CD8-positive, alpha-beta T cell (primary cell): ENCODE measurements around the gene TAOK2. TPM values are rescaled to one million over a fixed set of nuclear protein-coding genes. Genes with fewer than 3 reads are reported as not detected.

Experiments used
- total RNA-seq, 46 experiments: library from RNA in 2 of 46; stranded (reverse) in 2 of 46; gene quantifications; one replicate each; pipeline ENCODE4 v1.2.3 and lab custom pipeline; 2021 to 2026

The TAOK2 gene
- total RNA-seq, 2 experiments from 2014 or later, result 12.2 to 12.8 TPM

Other genes with a start within 250 kb of the TAOK2 start
- 100 to 1,000 TPM; 129 to 132 TPM for gene C16orf54, start 227.9 kb upstream of the TAOK2 start, total RNA-seq
- gene ZG16, start 195.6 kb upstream of the TAOK2 start, total RNA-seq, result not detected
- gene KIF22, start 183.1 kb upstream of the TAOK2 start, total RNA-seq, result 100 to 1,000 TPM in 1 of 2 experiments, 10 to 100 TPM in 1; 93.5 to 105 TPM
- gene MAZ, start 167.3 kb upstream of the TAOK2 start, total RNA-seq, result 100 to 1,000 TPM; 203 to 212 TPM
- 1 to 10 TPM; 1.6 to 1.7 TPM for gene PRRT2, start 161.7 kb upstream of the TAOK2 start, total RNA-seq
- 10 to 100 TPM; 13.8 to 16.8 TPM for gene PAGR1, start 157.7 kb upstream of the TAOK2 start, total RNA-seq
- 10 to 100 TPM; 74.2 to 81.1 TPM for gene MVP, start 153.4 kb upstream of the TAOK2 start, total RNA-seq
- 10 to 100 TPM; 24.5 to 26.4 TPM for gene CDIPT, start 110.6 kb upstream of the TAOK2 start, total RNA-seq
- not detected for gene SEZ6L2, start 74.3 kb upstream of the TAOK2 start, total RNA-seq
- not detected for gene ASPHD1, start 73.4 kb upstream of the TAOK2 start, total RNA-seq
- 10 to 100 TPM; 39.7 to 41.6 TPM for gene KCTD13, start 47.6 kb upstream of the TAOK2 start, total RNA-seq
- 10 to 100 TPM; 41.5 to 50.2 TPM for gene TMEM219, start 11.8 kb upstream of the TAOK2 start, total RNA-seq
- 10 to 100 TPM; 10.3 to 10.5 TPM for gene HIRIP3, start 21.7 kb downstream of the TAOK2 start, total RNA-seq
- gene INO80E, start 22.4 kb downstream of the TAOK2 start, total RNA-seq, result 10 to 100 TPM; 49.8 to 59.4 TPM
- gene DOC2A, start 37.2 kb downstream of the TAOK2 start, total RNA-seq, result not detected
- not detected for gene C16orf92, start 49.3 kb downstream of the TAOK2 start, total RNA-seq
- under 1 TPM in 1 of 2 experiments, not detected in 1; 0.19 TPM for gene TLCD3B, start 57.4 kb downstream of the TAOK2 start, total RNA-seq
- 100 to 1,000 TPM; 339 to 359 TPM for gene ALDOA, start 91.9 kb downstream of the TAOK2 start, total RNA-seq
- gene PPP4C, start 102.1 kb downstream of the TAOK2 start, total RNA-seq, result 10 to 100 TPM; 89.4 to 97.4 TPM
- under 1 TPM; 0.16 to 0.22 TPM for gene TBX6, start 118.1 kb downstream of the TAOK2 start, total RNA-seq
- 100 to 1,000 TPM; 107 to 113 TPM for gene YPEL3, start 122.3 kb downstream of the TAOK2 start, total RNA-seq
- gene GDPD3, start 139.7 kb downstream of the TAOK2 start, total RNA-seq, result 1 to 10 TPM; 2.9 to 3.6 TPM
- gene MAPK3, start 149.4 kb downstream of the TAOK2 start, total RNA-seq, result 10 to 100 TPM; 33.4 to 39.4 TPM
- 100 to 1,000 TPM; 352 to 364 TPM for gene CORO1A, start 209.7 kb downstream of the TAOK2 start, total RNA-seq
- 10 to 100 TPM; 55.5 to 56.2 TPM for gene BOLA2B, start 219.8 kb downstream of the TAOK2 start, total RNA-seq
- gene SLX1A, start 220.0 kb downstream of the TAOK2 start, total RNA-seq, result 10 to 100 TPM; 22.7 to 23.1 TPM
- gene SULT1A3, start 225.4 kb downstream of the TAOK2 start, total RNA-seq, result 10 to 100 TPM; 15.1 to 17.8 TPM